Putamen (tissue), 1 donor: ENCODE data around the gene RAB33A.

Experiments used
- DNase-seq: peaks from one replicate; pipeline ENCODE4 v3.0.0-alpha.2; 2016; ENCODE audit warnings: low spot score

RAB33A gene

DNA sequence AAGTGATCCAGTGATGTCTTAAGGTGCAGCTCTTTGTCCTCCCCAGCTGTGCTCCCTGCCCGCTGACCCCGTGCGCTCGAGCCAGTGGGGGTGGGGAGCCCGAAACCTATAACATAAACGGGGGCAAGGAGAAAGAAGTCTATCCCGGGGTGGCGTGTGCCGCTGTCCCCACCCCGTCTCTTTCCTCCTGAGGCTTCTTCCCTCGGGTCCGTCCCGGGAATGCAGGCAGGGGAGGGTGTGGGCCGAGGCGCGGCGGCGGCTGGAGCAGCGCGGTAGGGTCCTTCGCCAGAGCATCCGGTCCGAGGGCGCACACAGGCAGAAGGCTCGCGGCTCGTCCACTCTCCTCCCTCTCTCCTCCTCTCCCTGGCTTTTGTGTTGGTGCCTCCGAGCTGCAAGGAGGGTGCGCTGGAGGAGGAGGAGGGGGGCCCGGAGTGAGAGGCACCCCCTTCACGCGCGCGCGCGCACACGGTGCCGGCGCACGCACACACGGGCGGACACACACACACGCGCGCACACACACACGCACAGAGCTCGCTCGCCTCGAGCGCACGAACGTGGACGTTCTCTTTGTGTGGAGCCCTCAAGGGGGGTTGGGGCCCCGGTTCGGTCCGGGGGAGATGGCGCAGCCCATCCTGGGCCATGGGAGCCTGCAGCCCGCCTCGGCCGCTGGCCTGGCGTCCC lies at the start of gene RAB33A:
RAB33A (plus strand) TSS at position 517 of the 681 bp plus-strand sequence; CDS start at position 618, 101 bp downstream.
- peak; percentile 87 for DNase-seq

DNA sequence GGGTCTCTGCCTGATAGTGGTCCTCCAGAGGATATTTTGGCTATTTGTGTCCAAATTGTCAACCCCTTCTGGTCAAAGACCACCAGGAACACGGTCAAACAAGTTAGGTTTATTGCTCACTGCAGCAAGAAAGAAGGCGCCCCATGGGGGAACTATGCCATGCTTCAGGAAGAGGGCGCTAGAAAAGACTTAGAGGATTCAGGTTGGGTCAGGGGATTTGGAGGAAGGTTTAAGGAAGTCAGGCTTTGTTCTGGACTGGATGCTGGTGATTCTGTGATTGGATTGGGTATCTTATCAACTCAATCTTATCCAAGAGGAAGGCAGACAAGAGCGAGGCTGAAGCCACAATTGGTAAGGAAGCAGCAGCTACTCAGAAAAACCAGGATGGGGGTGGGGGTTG lies 47.2 kb upstream of the RAB33A start:
- no peak for DNase-seq

DNA sequence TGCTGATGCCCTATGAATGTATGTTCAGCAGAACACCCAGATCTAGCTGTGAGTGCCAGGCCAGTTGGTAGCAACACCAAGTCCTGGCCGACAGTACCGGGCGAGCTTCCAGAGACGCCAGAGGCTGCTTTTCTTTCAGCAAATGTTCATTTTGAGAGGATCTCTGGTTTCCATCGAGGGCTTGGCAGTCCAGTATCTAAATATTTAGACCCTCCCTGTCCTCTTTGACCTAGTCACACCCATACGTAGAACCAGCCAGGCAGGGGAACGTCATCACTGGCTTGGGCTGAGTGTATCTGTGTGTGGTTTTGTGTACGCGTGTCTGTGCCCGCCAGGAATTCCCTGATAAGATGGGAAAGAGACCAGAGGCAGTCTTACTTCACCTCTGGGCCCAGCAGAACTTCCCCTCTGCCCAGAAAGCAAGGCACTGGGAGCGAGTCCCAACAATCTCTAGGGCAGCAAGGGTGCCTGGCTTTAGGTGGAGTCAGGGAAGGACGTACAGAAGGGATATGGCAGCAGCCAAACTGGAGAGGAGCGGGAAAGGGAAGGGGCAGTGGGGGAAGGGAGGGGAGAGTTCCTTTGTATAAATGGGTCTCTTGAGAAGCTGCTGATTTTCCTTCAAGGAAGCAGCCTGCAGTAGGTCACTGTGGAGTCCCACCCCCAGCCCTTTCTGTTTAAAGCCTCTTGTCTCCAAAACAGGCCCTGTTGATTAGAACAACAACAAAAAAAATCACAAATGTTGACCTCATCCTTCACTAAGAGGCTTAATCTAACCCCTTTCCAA lies 46.5 kb upstream of the RAB33A start:
- DNase-seq, result no peak

DNA sequence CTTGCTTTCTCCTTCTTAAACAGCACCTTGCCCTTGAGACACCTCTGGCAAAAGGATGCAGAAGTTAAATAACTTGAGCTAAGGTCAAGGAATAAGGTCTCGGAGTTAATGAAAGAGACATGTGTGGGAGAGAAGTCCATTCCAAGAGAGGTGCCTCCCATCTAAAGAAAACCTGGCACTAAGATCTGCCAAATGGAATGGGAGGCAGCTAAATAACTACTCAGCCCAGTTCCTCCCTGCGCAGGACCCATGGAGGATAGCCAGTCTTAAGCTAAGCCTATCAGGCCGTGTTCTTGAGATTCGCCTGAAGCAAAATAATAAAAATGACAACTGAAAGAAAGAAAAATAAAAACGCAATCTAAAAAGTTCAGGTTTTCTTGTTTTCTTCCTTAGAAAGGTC lies 40.8 kb upstream of the RAB33A start:
- DNase-seq, result no peak

DNA sequence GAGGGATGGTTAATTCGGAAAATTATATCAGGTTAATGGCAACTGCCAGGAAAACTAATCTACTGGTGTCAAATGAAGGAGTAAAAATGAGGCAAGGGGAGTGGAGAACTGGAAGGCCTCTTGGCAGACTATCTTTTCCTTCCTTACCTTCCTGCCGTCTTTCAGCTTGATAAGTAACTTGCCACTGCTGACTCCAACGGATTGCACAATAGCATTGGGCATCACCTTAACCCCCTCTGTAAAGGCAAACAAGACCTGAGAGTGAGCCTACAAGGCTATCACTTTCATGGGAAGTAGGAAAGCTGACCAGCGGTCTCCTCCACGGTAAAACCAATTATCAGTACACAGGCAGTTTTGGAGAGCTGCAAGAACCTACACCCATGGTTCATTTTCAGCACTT lies 35.3 kb upstream of the RAB33A start:
- DNase-seq, result no peak

DNA sequence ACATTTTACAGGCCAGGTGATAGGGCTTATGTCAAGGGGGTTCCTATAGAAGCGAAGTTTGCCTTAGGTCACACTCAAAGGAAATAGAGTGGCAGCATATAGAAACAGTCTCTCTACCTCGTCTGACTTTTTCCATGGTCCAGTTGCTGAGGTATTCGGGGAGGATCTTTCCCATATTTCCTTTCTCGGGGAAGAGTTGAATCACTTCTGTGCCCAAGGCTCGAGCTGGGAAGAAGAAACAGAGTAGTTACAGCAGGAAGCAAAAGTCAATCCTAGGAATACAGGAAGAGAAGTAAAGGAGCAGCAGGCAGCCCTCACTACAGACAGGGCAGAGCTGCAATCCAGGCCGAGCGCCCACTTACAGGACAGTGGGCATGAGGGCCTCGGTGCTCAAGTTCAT lies 34.8 kb upstream of the RAB33A start:
- no peak for DNase-seq

DNA sequence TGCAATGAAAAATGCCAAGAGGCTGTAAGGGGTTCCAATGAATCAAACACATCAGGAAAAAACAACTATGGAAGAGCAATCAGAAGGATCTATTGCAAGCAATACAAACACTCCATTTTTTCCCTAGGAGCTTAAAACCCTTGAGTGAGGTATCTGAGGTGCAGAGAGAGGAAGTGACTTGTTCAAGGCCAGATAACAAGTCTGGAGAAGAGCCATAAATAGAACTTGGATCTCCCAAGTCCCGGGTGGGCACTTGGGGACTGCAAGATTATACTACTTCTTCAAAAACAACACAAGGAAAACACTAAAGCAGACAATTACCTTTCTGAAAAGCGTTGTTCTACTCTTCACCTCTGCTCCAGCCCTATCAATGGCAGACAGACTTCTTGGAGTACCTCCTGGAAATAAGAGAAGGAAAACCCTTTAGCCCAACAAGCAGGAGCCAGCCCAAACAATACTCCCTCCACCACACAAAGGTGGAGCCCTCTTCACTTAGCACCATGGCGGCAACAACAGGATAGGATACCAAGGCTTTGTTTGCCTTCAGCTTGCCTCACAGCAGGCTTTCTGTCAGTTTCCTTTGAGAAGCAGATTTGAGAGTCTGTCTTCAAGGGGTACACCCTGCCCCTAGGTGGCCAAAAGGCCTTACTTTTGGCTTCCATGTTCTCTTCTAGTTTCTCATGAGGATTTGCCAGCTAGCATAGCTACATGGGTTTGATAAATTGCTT lies 32.1 kb upstream of the RAB33A start:
- no peak for DNase-seq

DNA sequence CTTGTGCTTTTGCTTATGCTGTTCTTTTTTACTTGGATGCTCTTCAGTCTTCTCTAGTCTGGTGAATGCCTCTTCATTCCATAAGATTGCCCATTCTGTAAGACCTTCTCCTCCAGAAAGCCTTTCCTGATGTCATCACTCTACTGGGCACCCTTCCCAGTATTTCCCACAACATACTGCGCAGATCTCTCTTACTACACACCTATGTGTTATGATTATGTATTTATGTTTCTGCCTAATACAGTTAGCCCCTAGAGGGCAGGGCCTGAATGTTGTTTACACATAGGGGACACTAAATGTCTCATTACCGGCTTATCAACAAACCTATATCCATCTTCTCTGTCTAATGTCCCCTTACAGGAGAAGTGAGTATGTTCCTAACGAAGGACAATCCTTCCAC lies 27.3 kb upstream of the RAB33A start:
- DNase-seq, result no peak

DNA sequence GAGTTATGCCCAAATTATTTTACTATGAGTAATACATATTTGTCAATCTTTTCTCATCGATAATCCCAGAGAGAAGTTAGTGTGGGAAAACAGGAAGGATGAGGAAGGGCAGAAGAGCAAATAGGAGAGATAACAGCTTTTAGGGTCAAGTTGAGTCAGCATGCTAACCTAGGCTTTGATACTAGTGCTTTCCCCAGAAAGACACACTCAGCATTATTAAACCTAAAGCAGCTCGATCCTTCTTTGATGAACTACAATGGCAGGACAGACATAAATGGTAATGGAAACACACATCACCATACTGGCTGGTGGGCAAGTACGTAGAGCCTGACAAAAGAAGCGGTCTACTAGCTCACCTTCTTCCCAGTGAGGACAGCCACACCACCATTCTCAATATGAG lies 26.6 kb upstream of the RAB33A start:
- DNase-seq, result no peak

DNA sequence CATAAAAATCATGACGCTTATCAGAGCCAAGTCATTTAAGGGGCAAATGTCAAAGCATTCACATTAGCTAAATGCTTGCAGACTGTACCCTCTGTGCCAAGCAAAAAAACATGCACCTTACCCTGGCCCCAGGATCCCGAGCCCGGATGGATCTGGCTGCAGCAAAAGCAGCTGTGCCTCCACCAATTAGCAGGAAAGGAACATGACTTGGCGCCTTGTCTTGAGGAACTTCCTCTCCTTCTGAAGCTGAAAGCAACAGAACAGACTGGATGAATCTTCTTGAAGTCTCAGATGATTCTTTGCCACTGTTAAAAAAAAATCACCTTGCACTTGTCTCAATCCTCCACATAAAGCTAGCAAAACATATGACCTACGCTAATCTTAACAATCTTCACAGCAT lies 24.1 kb upstream of the RAB33A start:
- DNase-seq, result no peak

DNA sequence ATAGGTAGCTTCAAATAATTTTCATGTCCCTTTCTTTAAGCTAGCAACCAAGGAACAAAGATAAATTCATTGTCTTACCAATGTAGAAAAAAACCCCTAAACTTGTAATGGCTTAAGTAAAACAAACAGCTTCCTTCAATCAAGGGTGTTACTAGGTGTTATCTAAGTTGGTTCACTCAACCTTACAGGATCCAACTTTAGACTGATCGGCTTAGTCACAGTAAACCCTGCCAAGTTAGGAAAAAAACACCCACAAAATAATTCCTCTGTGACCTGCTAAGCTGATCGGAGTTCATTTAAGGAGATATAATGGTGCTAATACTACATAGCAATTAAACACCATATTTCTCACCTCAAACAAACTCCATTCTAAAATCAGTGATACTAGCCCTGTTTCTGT lies 16.2 kb upstream of the RAB33A start:
- no peak for DNase-seq

DNA sequence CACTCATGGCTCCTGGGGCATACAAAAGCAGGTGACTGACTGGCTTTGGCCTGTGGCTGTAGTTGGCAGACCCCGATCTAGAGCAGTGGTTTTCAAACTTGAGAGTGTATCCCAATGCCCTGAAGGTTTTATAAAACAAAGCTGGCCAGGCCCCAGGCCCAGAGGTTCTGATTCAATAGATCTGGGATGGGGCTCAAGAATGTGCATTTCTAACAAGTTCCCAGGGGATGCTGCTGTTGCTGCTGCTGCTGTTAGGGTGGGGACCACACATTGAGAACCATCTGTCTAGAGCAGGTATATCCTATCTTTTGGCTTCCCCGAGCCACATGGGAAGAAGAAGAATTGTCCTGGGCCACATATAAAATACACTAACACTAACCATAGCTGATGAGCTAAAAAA lies 13.5 kb upstream of the RAB33A start:
- no peak for DNase-seq

DNA sequence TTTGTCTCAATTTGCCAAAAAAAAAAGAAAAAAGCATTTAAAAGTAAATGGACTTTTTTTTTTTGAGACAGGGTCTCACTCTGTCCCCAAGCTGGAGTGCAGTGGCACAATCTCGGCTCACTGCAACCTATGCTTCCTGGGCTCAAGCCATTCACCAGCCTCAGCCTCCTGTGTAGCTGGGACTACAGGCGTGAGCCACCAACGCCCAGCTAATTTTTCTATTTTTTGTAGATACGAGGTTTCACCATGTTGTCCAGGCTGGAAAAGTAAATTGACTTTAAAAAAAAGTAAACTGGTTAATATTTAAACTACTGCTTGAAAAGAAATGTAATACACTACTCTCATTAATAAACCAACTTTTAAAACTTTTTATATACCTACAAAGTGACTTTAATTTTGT lies 12.0 kb upstream of the RAB33A start:
- DNase-seq, result no peak

DNA sequence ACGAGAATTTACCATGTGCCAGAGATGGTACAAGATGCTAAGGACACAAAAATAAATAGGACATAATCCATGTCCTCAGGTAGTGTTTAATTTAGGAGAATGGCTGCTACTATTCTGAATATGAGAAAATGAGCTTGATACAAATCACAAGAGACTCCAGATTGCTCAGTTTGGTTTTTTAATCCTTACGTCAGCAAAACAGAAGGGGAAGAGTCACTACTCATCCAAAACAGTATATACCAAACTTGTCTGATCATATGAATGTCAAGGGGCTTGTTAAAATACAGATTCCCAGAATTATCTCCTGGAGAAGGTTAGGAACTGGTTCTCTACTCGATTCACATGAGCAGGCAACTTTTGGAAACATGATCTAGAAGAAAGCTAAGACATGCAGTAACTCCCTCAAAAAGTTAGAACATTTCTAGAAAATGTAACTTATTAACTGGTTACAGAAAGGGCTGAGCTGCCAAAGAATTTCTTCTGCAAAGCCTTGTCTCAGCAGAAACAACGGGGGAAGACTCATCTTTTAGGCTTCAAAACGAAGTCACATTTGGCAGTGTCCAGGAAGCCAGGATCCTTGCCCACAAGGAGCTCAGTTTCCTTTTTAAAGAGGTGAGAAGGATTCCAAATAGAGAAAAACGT lies 9.5 kb upstream of the RAB33A start:
- DNase-seq, result no peak

DNA sequence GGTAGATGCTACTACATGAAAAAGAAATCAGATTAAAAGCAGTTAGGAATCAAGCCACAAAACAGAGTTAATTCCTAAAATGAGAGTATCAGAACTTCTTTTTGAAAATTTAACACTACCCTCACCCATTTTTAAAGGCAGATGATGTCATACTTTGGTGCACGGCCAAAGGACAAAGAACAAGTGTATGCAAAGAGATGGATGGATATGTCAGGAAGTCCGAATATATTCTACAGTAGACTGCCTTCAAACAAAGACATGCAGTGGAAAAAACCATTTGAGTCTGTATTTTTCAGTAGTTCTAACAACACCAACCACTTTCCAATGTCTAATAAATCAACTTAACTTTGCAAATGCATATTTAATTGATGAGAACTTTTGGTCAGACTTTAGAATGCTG lies 8.4 kb upstream of the RAB33A start:
- DNase-seq, result no peak

DNA sequence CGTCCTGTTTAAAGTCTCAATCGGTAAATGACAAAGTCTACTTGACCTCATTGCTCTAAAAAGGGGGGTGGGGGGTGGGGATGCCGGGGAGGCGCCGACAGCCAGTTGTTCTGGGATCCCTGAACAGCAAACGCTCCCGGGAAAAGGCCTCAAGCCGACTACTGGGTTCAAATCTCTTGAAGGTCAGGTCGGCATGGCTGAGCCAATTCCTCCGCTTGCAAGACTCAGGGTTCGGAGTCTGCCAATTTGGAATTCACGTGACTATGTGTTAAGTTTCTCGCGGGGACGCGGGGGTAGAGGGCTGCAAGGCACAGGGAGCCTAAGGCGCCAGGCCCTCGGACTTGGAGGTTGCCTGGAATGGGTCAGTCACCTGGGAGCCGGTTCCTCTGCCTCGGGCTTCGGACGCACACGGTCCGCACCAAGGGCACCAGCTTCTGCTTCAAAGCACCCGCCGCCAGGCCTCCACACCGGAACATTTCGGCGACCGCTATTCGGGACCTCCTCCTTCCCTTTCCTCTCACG lies 6.5 kb upstream of the RAB33A start:
- DNase-seq, result no peak

DNA sequence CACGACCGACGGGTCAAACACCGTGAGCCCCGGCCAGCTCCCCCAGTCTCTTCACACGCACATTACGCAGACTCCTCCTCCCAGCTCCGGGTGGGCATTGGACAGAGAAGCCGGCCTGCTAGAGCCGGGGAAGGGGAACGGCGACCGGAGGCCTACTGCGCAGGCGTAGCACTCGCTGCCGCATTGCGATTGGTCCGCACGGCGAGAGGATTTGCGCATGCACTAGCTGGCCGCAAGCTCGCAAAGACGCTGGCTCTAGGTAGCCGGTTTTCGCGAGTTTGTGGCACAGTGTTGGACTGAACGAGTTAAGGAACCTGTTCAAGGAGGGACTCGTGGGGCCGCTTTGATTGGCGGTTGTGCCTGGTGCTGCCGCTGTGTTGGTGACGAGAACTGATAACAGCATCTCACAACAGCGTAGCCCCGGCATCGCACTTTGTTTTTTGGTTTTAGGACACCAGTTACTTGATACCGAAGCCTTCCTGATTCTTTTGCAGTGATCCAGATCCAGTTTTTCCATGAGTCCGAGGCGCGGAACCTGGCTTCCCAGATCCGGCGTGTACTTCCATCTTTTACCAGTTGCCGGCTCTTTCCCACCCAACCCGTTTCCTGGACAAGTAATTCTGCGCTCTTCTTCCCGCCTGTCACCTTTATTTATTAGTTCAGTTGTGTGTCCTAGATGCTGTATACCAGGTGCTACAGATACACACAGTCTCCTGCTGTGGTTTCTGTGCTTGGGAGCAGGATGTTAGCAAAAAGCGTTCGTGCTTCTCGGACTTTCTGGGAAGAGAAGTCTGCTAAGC lies 5.9 kb upstream of the RAB33A start, which contains the start of gene AIFM1:
AIFM1 (minus strand) TSS at position 139 of the 800 bp plus-strand sequence. CDS start 185 bp downstream, outside the sequence.
- DNase-seq, result peak; percentile 87

DNA sequence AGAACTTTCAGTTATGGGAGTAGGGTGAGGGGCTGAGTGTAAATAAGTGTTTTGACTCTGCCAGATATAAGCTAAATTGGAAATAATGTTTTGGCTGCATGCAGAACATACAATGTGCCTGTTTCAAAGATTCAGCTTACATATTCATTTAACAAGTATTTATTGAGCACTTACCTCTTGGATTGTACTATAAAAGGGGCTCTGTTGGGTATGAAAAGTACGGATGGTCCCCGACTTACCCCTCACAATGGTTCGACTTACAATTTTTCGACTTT lies 5.3 kb upstream of the RAB33A start:
- no peak for DNase-seq

DNA sequence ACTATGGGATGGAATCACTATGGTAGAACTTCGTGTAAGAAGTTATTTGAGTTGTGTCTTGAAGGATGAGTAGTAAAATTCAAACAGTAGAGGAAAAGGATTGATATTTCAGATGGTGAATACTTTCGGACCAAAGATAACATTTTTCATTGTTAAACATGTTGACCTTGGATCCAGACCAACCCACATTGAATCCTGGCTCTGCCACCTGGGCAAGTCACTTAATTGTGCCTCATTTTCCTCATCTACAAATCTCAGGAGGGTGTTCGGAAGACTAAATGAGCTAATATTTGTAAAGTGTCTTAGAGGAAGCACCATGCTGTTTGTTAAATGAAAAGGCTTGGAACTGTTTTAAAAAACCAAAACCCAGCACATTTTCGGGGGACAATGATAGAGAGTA lies 4.7 kb upstream of the RAB33A start:
- DNase-seq, result no peak

DNA sequence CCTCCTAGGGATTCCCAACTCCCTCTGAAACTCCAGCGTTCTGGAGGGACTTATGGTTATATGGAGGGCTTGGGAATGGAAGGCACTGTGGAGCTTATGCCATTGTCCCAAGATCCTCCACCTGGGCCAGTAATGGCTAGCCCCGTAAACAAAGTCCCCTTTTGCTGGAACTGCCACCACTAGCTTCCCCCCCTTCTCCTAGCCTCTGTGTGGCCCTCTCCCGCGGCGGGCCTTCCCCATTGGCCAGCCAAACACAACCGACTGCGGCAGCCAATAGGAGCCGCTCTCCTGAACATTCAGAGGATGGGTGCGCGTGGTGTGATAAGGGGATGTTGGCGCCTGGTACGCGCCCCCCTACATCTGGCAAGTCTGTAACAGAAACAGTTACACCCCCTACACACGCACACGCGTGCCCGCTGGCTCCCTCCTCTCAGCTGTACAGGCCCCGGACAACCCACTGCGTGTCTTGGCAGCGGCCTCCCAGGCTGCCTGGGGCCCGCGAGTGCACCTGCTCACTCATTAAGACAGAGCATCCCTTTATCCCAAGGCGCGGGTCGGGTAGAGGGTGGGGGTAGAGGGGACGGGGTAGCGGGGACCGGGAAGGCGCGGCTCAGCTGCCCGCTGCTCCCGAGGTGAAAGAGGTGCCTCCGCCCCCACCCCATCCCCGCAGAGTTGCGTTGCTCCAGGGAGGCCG lies 863 bp upstream of the RAB33A start:
- DNase-seq, result peak; percentile 94
